ENCODE data around the gene PRG3.

DNA sequence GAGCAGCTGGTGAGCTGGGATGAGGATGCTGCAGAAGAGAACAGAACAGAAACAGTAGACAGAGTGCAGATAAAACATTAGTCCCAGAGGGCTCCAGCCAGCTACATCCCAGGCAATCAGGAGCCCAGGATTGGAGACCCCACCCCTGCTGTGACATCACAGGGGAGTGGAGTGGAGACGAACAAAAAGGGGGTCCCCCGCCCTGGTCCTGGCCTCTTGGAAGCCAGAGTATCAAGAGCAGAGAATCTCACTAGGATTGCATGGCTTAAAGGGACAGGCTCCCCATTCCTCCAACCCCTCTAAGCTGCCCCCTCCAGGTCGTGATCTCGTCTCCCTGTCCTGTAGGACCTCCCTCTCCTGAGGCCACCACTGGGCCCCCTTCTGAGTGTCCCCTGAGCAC, 42.8 kb downstream of the PRG3 start, which contains the start of gene P2RX3:
- TF ChIP-seq, protein P1, sequence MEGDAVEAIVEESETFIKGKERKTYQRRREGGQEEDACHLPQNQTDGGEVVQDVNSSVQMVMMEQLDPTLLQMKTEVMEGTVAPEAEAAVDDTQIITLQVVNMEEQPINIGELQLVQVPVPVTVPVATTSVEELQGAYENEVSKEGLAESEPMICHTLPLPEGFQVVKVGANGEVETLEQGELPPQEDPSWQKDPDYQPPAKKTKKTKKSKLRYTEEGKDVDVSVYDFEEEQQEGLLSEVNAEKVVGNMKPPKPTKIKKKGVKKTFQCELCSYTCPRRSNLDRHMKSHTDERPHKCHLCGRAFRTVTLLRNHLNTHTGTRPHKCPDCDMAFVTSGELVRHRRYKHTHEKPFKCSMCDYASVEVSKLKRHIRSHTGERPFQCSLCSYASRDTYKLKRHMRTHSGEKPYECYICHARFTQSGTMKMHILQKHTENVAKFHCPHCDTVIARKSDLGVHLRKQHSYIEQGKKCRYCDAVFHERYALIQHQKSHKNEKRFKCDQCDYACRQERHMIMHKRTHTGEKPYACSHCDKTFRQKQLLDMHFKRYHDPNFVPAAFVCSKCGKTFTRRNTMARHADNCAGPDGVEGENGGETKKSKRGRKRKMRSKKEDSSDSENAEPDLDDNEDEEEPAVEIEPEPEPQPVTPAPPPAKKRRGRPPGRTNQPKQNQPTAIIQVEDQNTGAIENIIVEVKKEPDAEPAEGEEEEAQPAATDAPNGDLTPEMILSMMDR (IDR thresholded peaks at IDR 0.05): no peak
- TF ChIP-seq POLR2A (IDR thresholded peaks at IDR 0.05): no peak
